Measurements from ENCODE around the gene UGT1A5.

- TF ChIP-seq ZFP69B (tag by site-specific recombination; IDR thresholded peaks at IDR 0.05) (no peak), ZBTB21 (tag by site-specific recombination; IDR thresholded peaks at IDR 0.05) (no peak), YY1 (tag by site-specific recombination; IDR thresholded peaks at IDR 0.05) (no peak), HOXA7 (CRISPR knock-in tag; IDR thresholded peaks at IDR 0.05; ENCODE audit: borderline replicate concordance) (no peak), CTCF (tag by site-specific recombination; IDR thresholded peaks at IDR 0.05) (no peak), ZNF274 (IDR thresholded peaks at IDR 0.05; ENCODE audit: low read length) (no peak), ZNF274 (tag by site-specific recombination; IDR thresholded peaks at IDR 0.05; ENCODE audit: borderline replicate concordance) (no peak), REST (tag by site-specific recombination; IDR thresholded peaks at IDR 0.05) (no peak), ZNF324 (tag by site-specific recombination; IDR thresholded peaks at IDR 0.05) (no peak), SALL2 (tag by site-specific recombination; IDR thresholded peaks at IDR 0.05; ENCODE audit: borderline replicate concordance) (no peak), KLF9 (tag by site-specific recombination; IDR thresholded peaks at IDR 0.05; ENCODE audit: low read depth) (no peak)
These were observed 12.6 kb upstream of the UGT1A5 start for GRCh38 chr2:233700028-233700635.

Data from HEK293 (cell line).